Skeletal muscle tissue (tissue), 4 donors: Measurements from ENCODE around the gene KRT1. TPM values are rescaled to one million over a fixed set of nuclear protein-coding genes. Genes with fewer than 3 reads are reported as not detected.

ENCODE experiments used
- H3K27ac ChIP-seq: one replicate; pipeline ENCODE4 v1.7.0; 2013; ENCODE audit warnings: mild to moderate bottlenecking, low read depth, low read length, inconsistent platforms
- H3K27me3 ChIP-seq, 3 donors: one replicate each; pipeline ENCODE4 v1.7.0; 2013; ENCODE audit warnings: low read length in 3 of 3; ENCODE audit not compliant: control insufficient read depth in 3 of 3, insufficient read depth in 3 of 3
- H3K36me3 ChIP-seq, 3 donors: one replicate each; pipeline ENCODE4 v1.7.0; 2013; ENCODE audit warnings: low read length in 3 of 3; ENCODE audit not compliant: control insufficient read depth in 3 of 3, insufficient read depth in 3 of 3
- H3K4me1 ChIP-seq, 3 donors: one replicate each; pipeline ENCODE4 v1.7.0; 2013; ENCODE audit warnings: low read length in 3 of 3, mild to moderate bottlenecking in 3 of 3; ENCODE audit not compliant: control insufficient read depth in 3 of 3, insufficient read depth in 3 of 3
- H3K4me3 ChIP-seq, 3 donors: one replicate each; pipeline ENCODE4 v1.7.0; 2013; ENCODE audit warnings: low read length in 3 of 3
- H3K9ac ChIP-seq, 3 donors: one replicate each; pipeline ENCODE4 v1.7.0; 2013; ENCODE audit warnings: low read length in 3 of 3, mild to moderate bottlenecking in 3 of 3, moderate library complexity in 2 of 3, low read depth in 1 of 3
- H3K9me3 ChIP-seq, 3 donors: one replicate each; pipeline ENCODE4 v1.7.0; 2013; ENCODE audit warnings: low read length in 3 of 3; ENCODE audit not compliant: control insufficient read depth in 3 of 3
- total RNA-seq: library from RNA; depleted of rRNA; stranded (reverse); fragments of >200 nt; gene quantifications from one replicate; pipeline ENCODE4 v1.2.3, GENCODE V29; 2014
- donor health status: Osteomylitis.

KRT1 gene
- total RNA-seq, 1 donor from 2014 or later, result 2.1 TPM

GRCh38 chr12:52691841-52692150 lies 11.6 kb upstream of the KRT1 start:
- Histone ChIP-seq H3K4me1 (peaks cover 0 to 7% (median 4%) of the 10 kb centered on the region in 3 donors), H3K4me3 (no peak overlapping the region), H3K9ac (no peak overlapping the region), H3K9me3 (no peaks in the 10 kb centered on the region), H3K27me3 (peaks cover 52 to 68% (median 65%) of the 10 kb centered on the region in 3 donors), H3K36me3 (no peaks in the 10 kb centered on the region), H3K27ac (no peak overlapping the region)

DNA sequence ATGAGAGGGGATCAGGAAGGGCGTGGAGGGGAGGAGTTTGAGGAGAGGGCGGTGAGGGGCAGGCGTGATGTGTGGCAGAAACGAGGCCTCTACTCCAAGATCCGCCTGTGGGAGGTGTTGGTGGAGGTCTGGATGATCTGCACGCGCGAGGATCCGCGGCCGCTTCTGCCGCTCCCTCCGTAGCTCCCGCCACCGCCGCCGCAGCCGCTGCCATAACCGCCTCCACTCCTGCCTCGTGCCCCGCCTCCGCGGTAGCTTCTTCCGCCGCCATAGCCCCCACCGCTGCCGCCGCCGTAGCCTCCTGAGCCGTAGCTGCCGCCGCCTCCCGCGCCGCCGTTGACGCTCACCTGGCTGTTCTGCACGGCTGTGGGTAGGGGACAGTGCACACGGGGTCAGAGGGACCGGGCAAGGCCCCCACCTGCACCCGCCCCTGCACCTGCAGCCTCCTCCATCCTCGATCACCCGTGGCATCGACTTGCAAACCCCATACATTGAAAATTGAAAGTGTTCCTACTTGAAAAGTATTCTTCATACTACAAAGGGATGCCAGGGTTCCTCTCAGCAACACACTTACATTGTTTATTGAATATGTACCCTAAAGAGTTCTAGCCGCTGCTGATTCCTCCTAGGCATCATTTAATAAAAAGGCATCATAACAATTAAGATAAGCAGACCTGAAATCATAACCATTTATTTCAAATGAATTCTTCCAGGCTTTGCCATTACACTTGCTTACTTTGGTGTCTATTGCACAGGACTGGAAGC lies 11.1 kb upstream of the KRT1 start:
- H3K4me3 ChIP-seq, result peak overlapping the region in 2 of 3 donors; percentile 40 to 45
- no peak overlapping the region for H3K9ac ChIP-seq
- peaks cover 51 to 69% (median 67%) of the 10 kb centered on the region in 3 donors for H3K27me3 ChIP-seq

DNA sequence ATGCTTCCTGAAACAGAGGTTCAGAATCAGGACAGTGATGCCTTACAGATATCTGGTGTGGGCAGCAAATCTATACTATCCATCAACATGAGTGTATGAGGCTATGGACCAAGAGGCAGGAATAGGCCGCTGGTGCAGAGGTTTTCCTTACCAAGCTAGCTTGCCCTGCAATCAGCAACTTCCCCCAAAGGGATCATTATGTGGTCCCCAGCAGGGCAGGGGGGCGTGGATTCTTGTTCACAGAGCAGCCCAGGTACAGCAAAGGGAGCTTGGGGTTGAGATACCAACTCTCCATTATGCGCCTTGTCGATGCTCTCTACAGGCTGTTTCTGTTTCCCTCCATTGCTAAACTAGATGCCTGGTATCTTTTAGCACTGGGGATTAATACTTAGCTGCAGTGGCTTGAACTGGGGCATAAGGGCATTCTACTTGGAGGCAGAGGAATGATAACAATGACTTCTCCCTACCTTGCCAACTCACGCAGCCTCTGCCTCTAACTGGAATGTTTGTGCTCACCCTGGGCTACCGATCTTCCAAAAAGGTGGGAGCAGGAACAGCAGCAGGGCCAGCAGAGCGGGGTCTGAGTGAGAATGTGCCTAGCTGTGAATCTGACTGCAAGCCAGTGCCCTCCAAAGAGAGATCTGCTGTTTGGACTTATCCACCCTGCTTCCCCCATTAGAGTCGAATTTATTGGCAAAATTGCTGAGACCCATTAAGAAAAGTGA lies 10.3 kb upstream of the KRT1 start:
- Histone ChIP-seq H3K4me3 (peak overlapping the region in 2 of 3 donors; percentile 40 to 45), H3K27me3 (peaks cover 52 to 69% (median 66%) of the 10 kb centered on the region in 3 donors), H3K36me3 (no peaks in the 10 kb centered on the region), H3K9ac (no peak overlapping the region), H3K4me1 (peaks cover 0 to 7% (median 4%) of the 10 kb centered on the region in 3 donors), H3K27ac (no peak overlapping the region), H3K9me3 (no peaks in the 10 kb centered on the region)

More for the DNA sequence above, 11.1 kb upstream of the KRT1 start:
- Histone ChIP-seq H3K36me3 (no peaks in the 10 kb centered on the region), H3K4me1 (peaks cover 0 to 7% (median 4%) of the 10 kb centered on the region in 3 donors), H3K9me3 (no peaks in the 10 kb centered on the region), H3K27ac (no peak overlapping the region)

DNA sequence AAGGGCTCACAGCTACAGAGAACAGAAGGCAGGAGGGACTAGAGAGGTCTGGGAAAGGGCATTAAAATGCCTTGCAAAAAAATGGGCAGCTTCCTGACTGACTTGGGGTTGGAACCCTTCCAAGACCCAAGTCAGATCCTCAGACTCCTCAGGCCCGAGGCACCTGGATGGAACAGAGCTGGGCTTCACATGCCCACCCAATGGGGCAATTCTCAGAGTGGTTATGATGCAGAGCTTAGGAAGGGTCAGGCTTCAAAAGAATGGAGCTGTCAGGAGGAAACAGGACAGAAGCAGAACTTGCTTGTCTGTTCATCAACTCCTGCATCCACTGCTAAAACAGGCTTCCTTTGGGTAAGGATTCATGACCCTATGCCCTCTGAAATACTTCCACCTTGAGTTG lies 9.7 kb upstream of the KRT1 start:
- peaks cover 55 to 72% (median 62%) of the 10 kb centered on the region in 3 donors for H3K27me3 ChIP-seq
- no peaks in the 10 kb centered on the region for H3K36me3 ChIP-seq
- no peak overlapping the region for H3K27ac ChIP-seq
- H3K4me1 ChIP-seq, result peaks cover 0 to 7% (median 4%) of the 10 kb centered on the region in 3 donors
- no peak overlapping the region for H3K4me3 ChIP-seq
- no peak overlapping the region for H3K9ac ChIP-seq
- H3K9me3 ChIP-seq, result no peaks in the 10 kb centered on the region

DNA sequence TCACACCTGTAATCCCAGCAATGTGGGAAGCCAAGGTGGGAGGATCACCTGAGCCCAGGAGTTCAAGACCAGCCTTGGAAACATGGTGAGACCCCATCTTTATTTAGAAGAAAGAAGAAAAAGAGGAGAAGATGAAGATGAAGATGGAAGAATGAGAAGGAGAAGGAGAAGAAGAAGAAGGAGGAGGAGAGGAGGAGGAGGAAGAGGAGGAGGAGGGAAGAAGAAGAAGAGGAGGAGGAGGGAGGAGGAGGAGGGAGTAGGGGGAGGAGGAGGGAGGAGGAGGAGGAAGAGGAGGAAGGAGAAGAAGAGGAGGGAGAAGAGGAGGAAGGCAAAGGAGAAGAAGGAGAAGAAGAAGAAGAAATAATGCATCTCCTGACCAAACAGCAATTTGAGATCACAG lies 9.0 kb upstream of the KRT1 start:
- Histone ChIP-seq H3K9ac (no peak overlapping the region), H3K9me3 (no peaks in the 10 kb centered on the region), H3K27me3 (peaks cover 55 to 72% (median 57%) of the 10 kb centered on the region in 3 donors)

DNA sequence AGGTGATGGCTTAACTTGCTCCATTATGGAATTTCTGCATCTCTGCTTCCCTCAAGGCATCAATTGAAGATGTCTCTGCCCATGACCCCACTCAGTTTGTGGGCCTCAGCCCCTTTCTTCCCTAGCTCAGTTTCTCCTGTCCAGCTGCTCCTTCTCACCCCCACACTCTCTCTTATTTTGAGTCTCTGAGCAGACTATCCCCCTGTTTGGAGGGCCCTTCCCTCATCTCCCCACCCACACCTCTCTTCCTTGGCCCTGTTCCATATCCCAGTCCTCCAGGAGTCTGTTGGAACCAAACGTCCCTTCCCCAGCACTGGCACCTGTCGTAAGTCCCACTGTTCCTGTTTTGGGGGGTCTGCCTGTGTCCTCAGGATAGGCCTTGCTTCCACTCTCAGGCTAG lies 8.3 kb upstream of the KRT1 start:
- Histone ChIP-seq H3K9me3 (no peaks in the 10 kb centered on the region), H3K27me3 (peaks cover 55 to 79% (median 57%) of the 10 kb centered on the region in 3 donors), H3K9ac (no peak overlapping the region), H3K4me3 (no peak overlapping the region), H3K27ac (no peak overlapping the region), H3K4me1 (peaks cover 0 to 7% (median 4%) of the 10 kb centered on the region in 3 donors), H3K36me3 (no peaks in the 10 kb centered on the region)

More for the DNA sequence above, 9.0 kb upstream of the KRT1 start:
- Histone ChIP-seq H3K4me3 (no peak overlapping the region), H3K36me3 (no peaks in the 10 kb centered on the region), H3K27ac (no peak overlapping the region), H3K4me1 (peaks cover 0 to 7% (median 4%) of the 10 kb centered on the region in 3 donors)

GRCh38 chr12:52687497-52688385 lies 7.5 kb upstream of the KRT1 start:
- H3K4me1 ChIP-seq, result peaks cover 0 to 7% (median 4%) of the 10 kb centered on the region in 3 donors
- no peak overlapping the region for H3K4me3 ChIP-seq
- peaks cover 48 to 72% (median 53%) of the 10 kb centered on the region in 3 donors for H3K27me3 ChIP-seq
- no peak overlapping the region for H3K27ac ChIP-seq
- no peaks in the 10 kb centered on the region for H3K9me3 ChIP-seq
- H3K36me3 ChIP-seq, result no peaks in the 10 kb centered on the region
- no peak overlapping the region for H3K9ac ChIP-seq

DNA sequence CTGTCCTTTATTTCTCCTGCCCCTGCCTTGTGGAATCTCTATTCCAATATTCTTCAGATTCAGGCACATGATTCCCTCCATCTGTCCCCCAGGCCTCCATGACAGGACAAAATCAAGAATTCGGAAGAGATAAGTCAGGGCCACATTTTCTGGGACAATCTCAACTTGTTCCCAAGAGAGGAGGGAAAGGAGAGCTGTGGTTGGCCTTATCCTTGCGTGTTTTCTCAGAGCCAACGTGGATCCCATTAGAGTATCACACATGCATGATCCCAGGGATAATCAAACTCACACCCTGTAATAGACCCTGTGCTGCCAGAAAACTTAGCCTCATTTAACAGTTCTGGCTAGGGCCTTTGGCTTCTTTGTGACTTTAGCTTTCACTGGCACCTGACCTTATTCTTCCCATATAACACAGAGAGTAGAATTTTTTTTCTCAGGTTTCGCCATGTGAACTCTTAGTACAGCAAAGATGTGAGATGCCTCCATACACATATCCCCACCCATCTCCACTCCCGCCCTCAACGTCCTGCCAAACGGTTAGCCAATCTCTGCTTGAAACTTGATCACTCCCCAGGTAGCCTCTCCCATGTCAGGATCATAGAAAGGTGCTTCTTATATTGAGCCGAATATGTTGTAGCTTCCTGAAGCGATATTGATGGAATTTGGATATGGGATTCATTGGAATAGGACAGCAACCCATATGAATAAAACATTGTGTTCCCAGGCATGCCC lies 6.7 kb upstream of the KRT1 start:
- Histone ChIP-seq H3K4me3 (no peak overlapping the region), H3K9ac (no peak overlapping the region), H3K27ac (no peak overlapping the region), H3K9me3 (no peaks in the 10 kb centered on the region), H3K27me3 (peaks cover 40 to 64% (median 45%) of the 10 kb centered on the region in 3 donors), H3K36me3 (no peaks in the 10 kb centered on the region), H3K4me1 (peaks cover 0 to 7% (median 4%) of the 10 kb centered on the region in 3 donors)

GRCh38 chr12:52686063-52686462 lies 5.9 kb upstream of the KRT1 start:
- H3K27ac ChIP-seq, result no peak overlapping the region
- no peak overlapping the region for H3K9ac ChIP-seq
- H3K27me3 ChIP-seq, result peaks cover 37 to 55% (median 37%) of the 10 kb centered on the region in 3 donors
- peaks cover 0 to 4% (median 4%) of the 10 kb centered on the region in 3 donors for H3K4me1 ChIP-seq
- no peaks in the 10 kb centered on the region for H3K36me3 ChIP-seq
- no peaks in the 10 kb centered on the region for H3K9me3 ChIP-seq
- no peak overlapping the region for H3K4me3 ChIP-seq
